ENCODE results near the gene INIP.

The INIP gene

DNA sequence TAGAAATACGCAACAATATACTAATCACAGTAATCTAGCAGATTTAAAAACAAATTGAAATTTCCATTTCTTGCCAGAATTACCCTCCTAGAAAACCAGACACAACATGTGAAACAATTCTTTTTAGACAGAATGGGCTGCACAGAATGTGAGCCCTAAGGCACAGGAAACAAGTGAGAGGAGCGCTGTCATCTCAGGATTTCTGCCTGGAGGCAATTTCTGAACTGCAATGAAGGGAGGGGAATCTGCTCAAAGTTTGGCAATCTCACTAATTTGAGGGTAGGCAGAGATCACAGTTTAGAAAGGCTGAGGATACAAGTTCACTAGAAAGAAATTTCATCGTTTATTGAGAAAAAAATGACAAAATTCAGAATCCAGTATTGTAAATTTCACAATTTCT is 70.3 kb downstream of the INIP start:
- H3K79me2 ChIP-seq (ENCODE audit: insufficient read depth, low read depth), result no peaks in the 10 kb centered on the region
- TF ChIP-seq, protein P1, sequence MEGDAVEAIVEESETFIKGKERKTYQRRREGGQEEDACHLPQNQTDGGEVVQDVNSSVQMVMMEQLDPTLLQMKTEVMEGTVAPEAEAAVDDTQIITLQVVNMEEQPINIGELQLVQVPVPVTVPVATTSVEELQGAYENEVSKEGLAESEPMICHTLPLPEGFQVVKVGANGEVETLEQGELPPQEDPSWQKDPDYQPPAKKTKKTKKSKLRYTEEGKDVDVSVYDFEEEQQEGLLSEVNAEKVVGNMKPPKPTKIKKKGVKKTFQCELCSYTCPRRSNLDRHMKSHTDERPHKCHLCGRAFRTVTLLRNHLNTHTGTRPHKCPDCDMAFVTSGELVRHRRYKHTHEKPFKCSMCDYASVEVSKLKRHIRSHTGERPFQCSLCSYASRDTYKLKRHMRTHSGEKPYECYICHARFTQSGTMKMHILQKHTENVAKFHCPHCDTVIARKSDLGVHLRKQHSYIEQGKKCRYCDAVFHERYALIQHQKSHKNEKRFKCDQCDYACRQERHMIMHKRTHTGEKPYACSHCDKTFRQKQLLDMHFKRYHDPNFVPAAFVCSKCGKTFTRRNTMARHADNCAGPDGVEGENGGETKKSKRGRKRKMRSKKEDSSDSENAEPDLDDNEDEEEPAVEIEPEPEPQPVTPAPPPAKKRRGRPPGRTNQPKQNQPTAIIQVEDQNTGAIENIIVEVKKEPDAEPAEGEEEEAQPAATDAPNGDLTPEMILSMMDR (conservative IDR thresholded peaks at IDR 0.05; ENCODE audit: low read depth, low read length), result no peak

DNA sequence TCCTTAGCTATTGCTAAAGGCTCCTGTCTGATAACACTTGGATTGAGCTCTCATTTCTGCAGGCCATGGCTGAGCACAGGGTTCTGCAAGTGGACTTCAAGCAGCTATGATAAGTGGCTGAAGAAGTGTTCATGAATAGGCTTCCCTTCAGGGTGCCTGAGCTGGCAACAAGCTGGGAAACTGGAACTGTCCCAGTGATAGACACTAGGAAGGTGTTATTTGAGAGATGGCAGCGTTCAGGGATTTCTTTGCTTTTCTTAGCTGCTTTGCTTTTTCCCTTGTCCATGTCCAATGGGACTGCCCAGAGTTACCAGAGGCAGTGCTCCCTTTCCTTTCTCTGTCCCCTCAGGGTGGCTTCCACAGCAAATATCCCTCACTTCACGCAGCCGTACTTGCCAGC is 75.8 kb downstream of the INIP start:
- H4K20me1 ChIP-seq (ENCODE audit: insufficient read depth), result no peaks in the 10 kb centered on the region
- H3K4me1 ChIP-seq (ENCODE audit: low read depth, poor library complexity, severe bottlenecking), result no peaks in the 10 kb centered on the region
- H3K79me2 ChIP-seq (ENCODE audit: insufficient read depth, low read depth), result no peaks in the 10 kb centered on the region
- no peak overlapping the region for H3K4me3 ChIP-seq (IDR thresholded peaks at IDR 0.05; ENCODE audit: insufficient read depth, low read depth, low read length)
- H3K4me2 ChIP-seq, result no peak overlapping the region
- TF ChIP-seq, protein P1 (conservative IDR thresholded peaks at IDR 0.05; ENCODE audit: low read depth, low read length), result no peak
- H2AFZ ChIP-seq (ENCODE audit: low read depth), result no peak overlapping the region
- no peaks in the 10 kb centered on the region for H3K27me3 ChIP-seq (ENCODE audit: insufficient read depth, low read depth)
- no peaks in the 10 kb centered on the region; the same call in 1 of the 2 replicates for H3K36me3 ChIP-seq (ENCODE audit: insufficient read depth)
- no peak overlapping the region for H3K27ac ChIP-seq
- no peak overlapping the region for H3K9ac ChIP-seq

More for the DNA sequence above, 70.3 kb downstream of the INIP start:
- H3K4me1 ChIP-seq (ENCODE audit: low read depth, poor library complexity, severe bottlenecking), result no peaks in the 10 kb centered on the region
- no peak overlapping the region for H3K9ac ChIP-seq
- H3K36me3 ChIP-seq (ENCODE audit: insufficient read depth), result no peaks in the 10 kb centered on the region; the same call in 1 of the 2 replicates
- no peaks in the 10 kb centered on the region for H3K27me3 ChIP-seq (ENCODE audit: insufficient read depth, low read depth)
- H3K4me3 ChIP-seq (IDR thresholded peaks at IDR 0.05; ENCODE audit: insufficient read depth, low read depth, low read length), result no peak overlapping the region
- no peak overlapping the region for H3K27ac ChIP-seq
- no peaks in the 10 kb centered on the region for H4K20me1 ChIP-seq (ENCODE audit: insufficient read depth)
- no peak overlapping the region for H3K4me2 ChIP-seq
- H2AFZ ChIP-seq (ENCODE audit: low read depth), result no peak overlapping the region

DNA sequence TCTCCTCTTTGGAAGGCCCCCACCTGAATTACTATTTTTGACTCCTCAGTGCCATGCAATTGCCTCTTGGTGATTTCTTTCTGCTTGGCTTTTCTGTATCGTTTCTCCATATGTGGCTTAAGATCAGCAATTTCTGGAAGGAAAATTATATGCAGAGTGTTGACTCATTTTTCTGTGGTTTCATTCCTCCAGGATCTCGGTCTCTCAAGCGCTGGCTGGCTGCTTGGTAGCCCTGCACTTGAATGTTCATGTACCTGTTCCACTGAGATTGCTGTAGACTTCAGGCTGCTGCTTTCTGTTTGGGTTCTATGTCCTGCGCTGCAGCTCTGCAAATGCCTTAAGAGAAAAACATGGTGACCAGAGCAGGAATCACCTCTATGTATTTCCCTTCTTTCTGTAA is 77.6 kb downstream of the INIP start:
- H4K20me1 ChIP-seq (ENCODE audit: insufficient read depth), result no peaks in the 10 kb centered on the region
- no peaks in the 10 kb centered on the region for H3K36me3 ChIP-seq (ENCODE audit: insufficient read depth)
- no peak overlapping the region for H2AFZ ChIP-seq (ENCODE audit: low read depth)
- H3K79me2 ChIP-seq (ENCODE audit: insufficient read depth, low read depth), result no peaks in the 10 kb centered on the region
- no peak overlapping the region for H3K4me2 ChIP-seq
- H3K4me3 ChIP-seq (IDR thresholded peaks at IDR 0.05; ENCODE audit: insufficient read depth, low read depth, low read length), result no peak overlapping the region
- no peak overlapping the region for H3K9ac ChIP-seq
- no peaks in the 10 kb centered on the region for H3K4me1 ChIP-seq (ENCODE audit: low read depth, poor library complexity, severe bottlenecking)
- no peaks in the 10 kb centered on the region for H3K27me3 ChIP-seq (ENCODE audit: insufficient read depth, low read depth)
- TF ChIP-seq, protein P1 (conservative IDR thresholded peaks at IDR 0.05; ENCODE audit: low read depth, low read length), result no peak
- H3K27ac ChIP-seq, result no peak overlapping the region
